Endothelial cell of umbilical vein (primary cell): ENCODE measurements around the gene RASAL3. TPM values are rescaled to one million over a fixed set of nuclear protein-coding genes. Genes with fewer than 3 reads are reported as not detected.

ENCODE experiments used
- BruUV-seq: library from RNA; stranded (reverse); fragments of 400-500 nt; replicated peaks from 2 replicates; lab custom pipeline; 2021; lab: Mats Ljungman, UMichigan
- CTCF ChIA-PET: fragments of 300-600, 350-600 bp; sonication (Branson Sonifier 250); formaldehyde crosslinking; loops from one replicate; lab custom pipeline; 2021; ENCODE audit warnings: antibody characterized with exemption, inconsistent platforms; lab: Charles Lee
- POLR2A ChIA-PET: fragments of 300-600, 350-600 bp; sonication (Branson Sonifier 250); formaldehyde crosslinking; loops from one replicate; lab custom pipeline; 2021; ENCODE audit warnings: antibody characterized with exemption, inconsistent platforms; lab: Charles Lee
- DNase-seq: peaks from one replicate; pipeline ENCODE4 v3.0.0-alpha.2; 2011; ENCODE audit warnings: low read depth, low spot score
- FAIRE-seq: peaks from 2 replicates; lab custom pipeline; 2011; peaks lifted over from hg19 to GRCh38; lab: Jason Lieb, UNC
- H2AFZ ChIP-seq: 2 replicates; pipeline ENCODE4 v1.6.0; 2012; ENCODE audit warnings: low read depth, low read length, control low read depth, inconsistent platforms
- H3K27ac ChIP-seq: 2 replicates; pipeline ENCODE4 v1.5.1; 2011; ENCODE audit warnings: low read depth, mild to moderate bottlenecking, control low read depth, low read length, moderate library complexity; ENCODE audit not compliant: insufficient read depth
- H3K27me3 ChIP-seq, 2 experiments: 2 replicates each; pipeline versions ENCODE4 v1.6.0 to v1.6.1; 2011; ENCODE audit warnings: low read length in 2 of 2, mixed read lengths in 1 of 2; ENCODE audit not compliant: control insufficient read depth in 2 of 2, insufficient read depth in 2 of 2
- H3K36me3 ChIP-seq, 2 experiments: 2 replicates in 1 of 2; 3 replicates in 1 of 2; pipeline ENCODE4 v1.5.1; 2011; ENCODE audit warnings: low read length in 2 of 2, mild to moderate bottlenecking in 1 of 2, moderate library complexity in 1 of 2; ENCODE audit not compliant: control insufficient read depth in 2 of 2, insufficient read depth in 2 of 2; ENCODE audit errors: extremely low read depth in 1 of 2
- H3K4me1 ChIP-seq: 3 replicates; pipeline ENCODE4 v1.5.1; 2011; ENCODE audit warnings: mild to moderate bottlenecking, low read length; ENCODE audit not compliant: control insufficient read depth, insufficient read depth; ENCODE audit errors: extremely low read depth
- H3K4me2 ChIP-seq: 2 replicates; pipeline ENCODE4 v1.6.1; 2011; ENCODE audit warnings: low read length, control low read depth, mixed read lengths; ENCODE audit not compliant: insufficient read depth
- H3K4me3 ChIP-seq, 3 experiments: fragments of 200-600 bp in 1 of 3; sonication (generic), shearing (Covaris generic) in 1 of 3; replicated peaks in 1 of 3; 2 replicates each; pipeline ENCODE4 v1.5.1; 2011 to 2016; ENCODE audit warnings: control low read depth in 3 of 3, low read length in 3 of 3, mild to moderate bottlenecking in 2 of 3, inconsistent platforms in 1 of 3, low read depth in 1 of 3, moderate library complexity in 1 of 3; ENCODE audit not compliant: insufficient read depth in 1 of 3
- H3K79me2 ChIP-seq: 2 replicates; pipeline ENCODE4 v1.6.0; 2012; ENCODE audit warnings: low read length, inconsistent platforms; ENCODE audit not compliant: control insufficient read depth, insufficient read depth
- H3K9ac ChIP-seq: replicated peaks from 2 replicates; pipeline ENCODE3; 2011; ENCODE audit warnings: low read length, control low read depth; ENCODE audit not compliant: insufficient read depth; ENCODE audit errors: extremely low read depth
- H3K9me1 ChIP-seq: replicated peaks from 3 replicates; pipeline ENCODE4 v1.6.0; 2011; ENCODE audit warnings: mild to moderate bottlenecking, low read length; ENCODE audit not compliant: control insufficient read depth, insufficient read depth; ENCODE audit errors: extremely low read depth
- H3K9me3 ChIP-seq: replicated peaks from 2 replicates; pipeline ENCODE4 v1.5.1; 2012; ENCODE audit warnings: low read length, inconsistent platforms; ENCODE audit not compliant: control insufficient read depth, insufficient read depth
- H4K20me1 ChIP-seq: replicated peaks from 2 replicates; pipeline ENCODE3; 2011; ENCODE audit warnings: mild to moderate bottlenecking, low read length; ENCODE audit not compliant: control insufficient read depth, insufficient read depth; ENCODE audit errors: extremely low read depth
- CTCF ChIP-seq, 2 donors: IDR thresholded peaks; 1 replicate in 1 of 2; 2 replicates in 1 of 2; pipeline ENCODE4 v1.5.1; 2011; ENCODE audit warnings: low read length in 2 of 2, mild to moderate bottlenecking in 2 of 2, moderate library complexity in 2 of 2, control low read depth in 1 of 2, inconsistent platforms in 1 of 2, low read depth in 1 of 2; ENCODE audit not compliant: insufficient read depth in 1 of 2; ENCODE audit errors: extremely low read depth in 1 of 2
- EZH2 ChIP-seq: IDR thresholded peaks from 2 replicates; pipeline ENCODE4 v1.6.1; 2012; ENCODE audit warnings: borderline replicate concordance, low read depth, mild to moderate bottlenecking, moderate library complexity, low read length, inconsistent platforms; ENCODE audit not compliant: severe bottlenecking
- FOS ChIP-seq: IDR thresholded peaks from 2 replicates; pipeline ENCODE4 v1.6.1; 2011; ENCODE audit warnings: mild to moderate bottlenecking, low read length, moderate library complexity, borderline replicate concordance; ENCODE audit not compliant: insufficient read depth
- GATA2 ChIP-seq: IDR thresholded peaks from 2 replicates; pipeline ENCODE4 v1.7.0; 2011; ENCODE audit warnings: low read depth, mild to moderate bottlenecking, moderate library complexity, mixed read lengths, low read length; ENCODE audit not compliant: insufficient read length, insufficient read depth
- JUN ChIP-seq: IDR thresholded peaks from 2 replicates; pipeline ENCODE4 v1.6.1; 2011; ENCODE audit warnings: borderline replicate concordance, low read depth; ENCODE audit not compliant: insufficient read length, insufficient read depth
- MAX ChIP-seq: IDR thresholded peaks from 2 replicates; pipeline ENCODE4 v1.6.1; 2011; ENCODE audit not compliant: insufficient read depth, insufficient read length
- MYC ChIP-seq: IDR thresholded peaks from one replicate; pipeline ENCODE4 v1.6.1; 2011; ENCODE audit warnings: mild to moderate bottlenecking, low read depth, low read length
- POLR2A ChIP-seq: IDR thresholded peaks from 2 replicates; pipeline ENCODE4 v1.6.1; 2012; ENCODE audit warnings: low read depth, mild to moderate bottlenecking, control low read depth, low read length
- dilution Hi-C: fragments of 300-500 bp; cut with MboI; formaldehyde crosslinking; loops from one replicate; pipeline ENCODE4 v1.15.0; 2019; ENCODE audit warnings: low sequenced_read_pairs; ENCODE audit not compliant: extremely low pct_ligation_motif_present
- intact Hi-C: fragments of 100-400 bp; cut with micrococcal nuclease; formaldehyde crosslinking; loops from one replicate; pipeline ENCODE4 v1.10.0; 2022
- polyA plus RNA-seq, 4 experiments: library from polyadenylated mRNA; depleted of rRNA in 3 of 4; stranded (reverse) in 3 of 4; unstranded in 1 of 4; fragments of >200 nt; gene quantifications; 2 replicates each; pipeline versions ENCODE4 v1.2.1 to v1.2.3, GENCODE V29; 2011 to 2012; ENCODE audit warnings: missing spikeins in 1 of 4
- total RNA-seq: library from RNA; stranded (reverse); gene quantifications from 2 replicates; pipeline ENCODE4 v1.2.3, GENCODE V29; 2021

RASAL3 gene
- total and polyA plus RNA-seq, 2 donors (not counting 3 experiments of a cell fraction or from before 2014, with no cell fraction given): 4.1 to 5.7 TPM

GRCh38 chr19:15488489-15489226 lies 24.3 kb upstream of the RASAL3 start:
- BruUV-seq: no TSS peak
- H3K4me2 ChIP-seq: no peak overlapping the region
- intact Hi-C loops (no loop called here), dilution Hi-C loops (no loop called here)
- no peaks in the 10 kb centered on the region for H3K36me3 ChIP-seq
- no peak for FAIRE-seq
- POLR2A ChIA-PET: no interaction called here
- no peak overlapping the region for H3K9ac ChIP-seq
- no peak overlapping the region for H3K4me3 ChIP-seq
- H3K9me1 ChIP-seq: no peaks in the 10 kb centered on the region
- CTCF ChIA-PET: no interaction called here
- no peaks in the 10 kb centered on the region for H3K27me3 ChIP-seq
- no peak for TF ChIP-seq MAX
- no peak for TF ChIP-seq JUN
- no peak overlapping the region for H2AFZ ChIP-seq
- no peaks in the 10 kb centered on the region for H3K79me2 ChIP-seq
- H4K20me1 ChIP-seq: no peaks in the 10 kb centered on the region
- no peak for DNase-seq
- H3K4me1 ChIP-seq: no peaks in the 10 kb centered on the region
- H3K9me3 ChIP-seq: no peaks in the 10 kb centered on the region
- H3K27ac ChIP-seq: no peak overlapping the region

GRCh38 chr19:15487038-15487437 lies 22.7 kb upstream of the RASAL3 start:
- H3K36me3 ChIP-seq: no peaks in the 10 kb centered on the region
- H3K27me3 ChIP-seq: no peaks in the 10 kb centered on the region

More at GRCh38 chr19:15487038-15487437, 22.7 kb upstream of the RASAL3 start:
- intact Hi-C loops: no loop called here
- H3K9me1 ChIP-seq: no peaks in the 10 kb centered on the region
- TF ChIP-seq EZH2 (no peak), GATA2 (no peak), MAX (no peak), FOS (no peak), POLR2A (no peak), CTCF (IDR thresholded peaks at IDR 0.05; ENCODE audit: extremely low read depth in 1 of 2, insufficient read depth in 1 of 2, low read depth in 1 of 2, low read length in 2 of 2) (no peak), JUN (no peak), MYC (no peak)
- dilution Hi-C loops: no loop called here
- no peaks in the 10 kb centered on the region for H3K9me3 ChIP-seq
- no peak overlapping the region for H3K4me3 ChIP-seq
- no peak for FAIRE-seq
- H3K4me1 ChIP-seq: no peaks in the 10 kb centered on the region
- H3K79me2 ChIP-seq: no peaks in the 10 kb centered on the region
- no peak for DNase-seq
- no peak overlapping the region for H3K4me2 ChIP-seq
- no peak overlapping the region for H3K27ac ChIP-seq
- H4K20me1 ChIP-seq: no peaks in the 10 kb centered on the region
- H2AFZ ChIP-seq: no peak overlapping the region
- BruUV-seq: no TSS peak
- CTCF ChIA-PET: no interaction called here
- POLR2A ChIA-PET: no interaction called here
- H3K9ac ChIP-seq: no peak overlapping the region
